ENCODE measurements around the gene IGF1R.

Gene IGF1R

DNA sequence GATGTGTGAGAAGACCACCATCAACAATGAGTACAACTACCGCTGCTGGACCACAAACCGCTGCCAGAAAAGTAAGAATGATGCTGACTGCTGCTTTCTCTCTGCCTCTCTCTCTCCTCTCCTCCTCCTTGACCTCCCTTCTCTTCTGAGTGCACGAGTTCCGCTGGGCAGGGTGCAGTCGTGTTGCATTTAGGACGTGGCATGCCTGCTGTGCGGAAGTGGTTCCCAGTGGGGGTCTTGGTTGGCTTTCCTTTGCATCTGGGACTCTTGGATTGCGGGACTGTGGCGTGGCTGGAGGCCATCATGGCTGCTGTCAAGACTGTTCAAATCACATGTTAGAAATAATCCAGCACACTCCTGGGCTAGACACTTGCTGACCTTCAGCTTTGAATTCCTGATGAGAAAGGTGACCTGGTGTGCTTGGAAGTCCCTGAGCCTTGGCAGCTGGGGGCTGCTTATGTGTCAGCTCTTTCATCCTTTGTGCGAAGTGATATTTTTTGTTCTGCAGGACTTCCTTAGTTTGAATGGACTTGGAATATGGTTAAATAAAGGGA, 59.8 kb downstream of the IGF1R start:
- no peak for FAIRE-seq

- FAIRE-seq: no peak
Observed at GRCh38 chr15:98711810-98712209, 63.5 kb downstream of the IGF1R start.

GRCh38 chr15:98712845-98713584, 64.7 kb downstream of the IGF1R start:
- FAIRE-seq: no peak

GRCh38 chr15:98713585-98714001, 65.3 kb downstream of the IGF1R start:
- FAIRE-seq: no peak

DNA sequence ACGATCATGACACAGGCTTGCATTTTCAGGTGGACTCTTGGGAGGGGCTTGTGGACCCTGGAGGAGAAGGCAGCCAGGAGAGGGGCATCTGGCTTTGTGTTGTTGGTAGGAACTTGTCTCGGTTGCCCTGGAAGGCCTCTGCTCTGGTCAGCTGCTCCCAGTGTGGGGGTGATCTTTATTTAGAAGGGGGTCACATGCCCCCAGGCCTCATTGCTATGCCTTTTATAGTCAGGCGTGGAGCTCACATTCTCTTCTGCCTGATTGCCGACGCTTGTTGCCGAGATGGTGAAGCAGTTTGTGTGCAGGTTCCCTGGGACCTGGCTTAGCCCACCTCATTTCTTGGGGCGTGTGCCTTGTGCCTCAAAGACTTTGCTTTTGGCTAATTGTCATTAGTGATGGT, 66.6 kb downstream of the IGF1R start:
- FAIRE-seq: no peak

- no peak for FAIRE-seq
Observed at GRCh38 chr15:98715401-98715800, 67.1 kb downstream of the IGF1R start.

GRCh38 chr15:98715890-98716443, 67.6 kb downstream of the IGF1R start:
- FAIRE-seq: no peak

GRCh38 chr15:98717371-98717770, 69.0 kb downstream of the IGF1R start:
- FAIRE-seq: no peak

- no peak for FAIRE-seq
Observed at GRCh38 chr15:98717942-98718341, 69.6 kb downstream of the IGF1R start.

- no peak for FAIRE-seq
Observed at GRCh38 chr15:98718426-98719136, 70.2 kb downstream of the IGF1R start.

GRCh38 chr15:98719137-98719740, 70.9 kb downstream of the IGF1R start:
- FAIRE-seq: peak; percentile 21

- FAIRE-seq: no peak
Observed at GRCh38 chr15:98720031-98720430, 71.7 kb downstream of the IGF1R start.

- FAIRE-seq: no peak
Observed at GRCh38 chr15:98720577-98721565, 72.5 kb downstream of the IGF1R start.

- FAIRE-seq: no peak
Observed at GRCh38 chr15:98722209-98722608, 73.9 kb downstream of the IGF1R start.

GRCh38 chr15:98722645-98723044, 74.3 kb downstream of the IGF1R start:
- no peak for FAIRE-seq

GRCh38 chr15:98723195-98723594, 74.9 kb downstream of the IGF1R start:
- FAIRE-seq: no peak

DNA sequence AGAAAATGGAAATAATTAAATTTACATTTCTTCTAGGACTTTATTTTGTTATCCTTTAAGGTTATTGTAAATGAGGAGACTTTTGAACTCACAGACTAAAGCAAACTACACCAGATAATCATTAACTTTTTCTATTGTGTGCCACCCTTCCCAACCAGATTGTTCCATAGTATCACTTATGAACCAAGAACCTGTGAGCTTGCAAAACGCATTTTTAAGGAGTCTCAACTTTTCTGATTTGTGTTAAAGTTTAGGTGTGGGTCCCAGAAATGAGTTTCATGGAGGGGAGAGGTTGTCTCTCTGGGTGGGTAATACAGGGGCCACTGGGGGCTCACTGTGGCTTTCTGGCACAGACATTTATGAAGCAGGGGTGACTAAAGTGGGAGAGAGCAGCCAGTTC, 75.7 kb downstream of the IGF1R start:
- no peak for FAIRE-seq

GRCh38 chr15:98724494-98724893, 76.2 kb downstream of the IGF1R start:
- FAIRE-seq: no peak

- FAIRE-seq: no peak
Observed at GRCh38 chr15:98725874-98726273, 77.5 kb downstream of the IGF1R start.

- FAIRE-seq: peak; percentile 55
Observed at GRCh38 chr15:98727115-98728040, 79.0 kb downstream of the IGF1R start.
